Natural killer cell (primary cell): ENCODE measurements around the gene HDAC4. TPM values are rescaled to one million over a fixed set of nuclear protein-coding genes. Genes with fewer than 3 reads are reported as not detected.

ENCODE experiments used
- ATAC-seq, 3 donors: fragments of 150-1000 bp in 2 of 3; fragments of 200-7000 bp in 1 of 3; cut with Tn5 transposase; 1 replicate in 1 of 3; 2 replicates in 2 of 3; pipeline ENCODE4 v1.10.0; 2021; ENCODE audit warnings: mild to moderate bottlenecking in 2 of 3, moderate library complexity in 2 of 3
- DNase-seq, 2 donors: peaks; one replicate each; pipeline versions ENCODE4 v3.0.0 to v3.0.0-alpha.2; 2013 to 2021; ENCODE audit warnings: mixed read lengths in 1 of 2
- H3K27ac ChIP-seq: one replicate; pipeline ENCODE4 v1.5.1; 2013; ENCODE audit warnings: mild to moderate bottlenecking, low read length
- H3K27me3 ChIP-seq: one replicate; pipeline ENCODE4 v1.6.1; 2013; ENCODE audit warnings: low read length; ENCODE audit not compliant: control insufficient read depth, insufficient read depth
- H3K36me3 ChIP-seq: one replicate; pipeline ENCODE4 v1.6.1; 2013; ENCODE audit warnings: low read length; ENCODE audit not compliant: control insufficient read depth, insufficient read depth
- H3K4me1 ChIP-seq: one replicate; pipeline ENCODE4 v1.6.1; 2013; ENCODE audit warnings: low read length; ENCODE audit not compliant: control insufficient read depth, insufficient read depth
- H3K4me3 ChIP-seq: one replicate; pipeline ENCODE4 v1.5.1; 2013; ENCODE audit warnings: low read length
- H3K9me3 ChIP-seq: one replicate; pipeline ENCODE4 v1.6.1; 2013; ENCODE audit warnings: low read length; ENCODE audit not compliant: control insufficient read depth, insufficient read depth
- H3K27ac Mint-ChIP-seq, 2 donors: one replicate each; pipeline ENCODE4 v1.8.0; 2022; ENCODE audit warnings: mild to moderate bottlenecking in 2 of 2, mixed read lengths in 2 of 2, moderate library complexity in 1 of 2
- H3K27me3 Mint-ChIP-seq, 2 donors: one replicate each; pipeline ENCODE4 v1.8.0; 2022; ENCODE audit warnings: low read depth in 2 of 2, mixed read lengths in 2 of 2
- H3K36me3 Mint-ChIP-seq: one replicate; pipeline ENCODE4 v1.8.0; 2022; ENCODE audit warnings: mixed read lengths
- H3K4me1 Mint-ChIP-seq, 2 donors: one replicate each; pipeline ENCODE4 v1.8.0; 2022; ENCODE audit warnings: mixed read lengths in 2 of 2
- H3K4me3 Mint-ChIP-seq: one replicate; pipeline ENCODE4 v1.8.0; 2022; ENCODE audit warnings: mild to moderate bottlenecking, moderate library complexity, mixed read lengths
- H3K9me3 Mint-ChIP-seq, 2 donors: one replicate each; pipeline ENCODE4 v1.8.0; 2022; ENCODE audit warnings: mixed read lengths in 2 of 2
- WGBS: methylation state at CpG from one replicate; pipeline ENCODE4 v1.1.7; 2013; ENCODE audit warnings: missing lambda C conversion rate; ENCODE audit not compliant: insufficient coverage; 5-methylcytosine and 5-hydroxymethylcytosine counted together
- intact Hi-C: fragments of 100-400 bp; cut with micrococcal nuclease; formaldehyde crosslinking; loops from one replicate; pipeline ENCODE4 v1.14.2; 2022
- total RNA-seq, 4 donors: library from RNA; stranded (reverse); fragments of 120-200 nt in 1 of 4; gene quantifications; one replicate each; pipeline versions ENCODE4 v1.2.3 to v1.2.4, GENCODE V29; 2013 to 2022
- TF ChIP-seq, protein P1 (sequence below): fragments of 200-600 bp; IDR thresholded peaks from one replicate; pipeline ENCODE4 v1.8.0; 2022; ENCODE audit warnings: antibody characterized with exemption

Gene HDAC4
- total RNA-seq, 3 donors from 2014 or later (not counting 1 experiment from before 2014, with no cell fraction given), result 74.9 to 105 (median 100) TPM

GRCh38 chr2:239387811-239388210, 13.0 kb downstream of the HDAC4 start:
- H3K36me3 Mint-ChIP-seq, result no peaks in the 10 kb centered on the region
- intact Hi-C loops, result no loop called here
- DNase-seq (no peak), ATAC-seq (no peak)
- no peaks in the 10 kb centered on the region for H3K9me3 Mint-ChIP-seq
- no peaks in the 10 kb centered on the region for H3K27me3 ChIP-seq
- no peak overlapping the region for H3K4me3 Mint-ChIP-seq
- no peaks in the 10 kb centered on the region for H3K4me1 ChIP-seq
- TF ChIP-seq, protein P1, sequence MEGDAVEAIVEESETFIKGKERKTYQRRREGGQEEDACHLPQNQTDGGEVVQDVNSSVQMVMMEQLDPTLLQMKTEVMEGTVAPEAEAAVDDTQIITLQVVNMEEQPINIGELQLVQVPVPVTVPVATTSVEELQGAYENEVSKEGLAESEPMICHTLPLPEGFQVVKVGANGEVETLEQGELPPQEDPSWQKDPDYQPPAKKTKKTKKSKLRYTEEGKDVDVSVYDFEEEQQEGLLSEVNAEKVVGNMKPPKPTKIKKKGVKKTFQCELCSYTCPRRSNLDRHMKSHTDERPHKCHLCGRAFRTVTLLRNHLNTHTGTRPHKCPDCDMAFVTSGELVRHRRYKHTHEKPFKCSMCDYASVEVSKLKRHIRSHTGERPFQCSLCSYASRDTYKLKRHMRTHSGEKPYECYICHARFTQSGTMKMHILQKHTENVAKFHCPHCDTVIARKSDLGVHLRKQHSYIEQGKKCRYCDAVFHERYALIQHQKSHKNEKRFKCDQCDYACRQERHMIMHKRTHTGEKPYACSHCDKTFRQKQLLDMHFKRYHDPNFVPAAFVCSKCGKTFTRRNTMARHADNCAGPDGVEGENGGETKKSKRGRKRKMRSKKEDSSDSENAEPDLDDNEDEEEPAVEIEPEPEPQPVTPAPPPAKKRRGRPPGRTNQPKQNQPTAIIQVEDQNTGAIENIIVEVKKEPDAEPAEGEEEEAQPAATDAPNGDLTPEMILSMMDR, result no peak
- H3K27me3 Mint-ChIP-seq, result no peaks in the 10 kb centered on the region
- H3K27ac Mint-ChIP-seq, result no peak overlapping the region
- H3K4me1 Mint-ChIP-seq, result peaks cover 17 to 23% of the 10 kb centered on the region in 2 donors
- WGBS, result 95% methylated on average over 17 of the region's 17 CpGs
- no peak overlapping the region for H3K27ac ChIP-seq
- H3K36me3 ChIP-seq, result no peaks in the 10 kb centered on the region
- no peak overlapping the region for H3K4me3 ChIP-seq
- H3K9me3 ChIP-seq, result no peaks in the 10 kb centered on the region

GRCh38 chr2:239386872-239387445, 13.9 kb downstream of the HDAC4 start:
- Mint-ChIP-seq H3K9me3 (no peaks in the 10 kb centered on the region), H3K4me1 (peaks cover 17 to 24% of the 10 kb centered on the region in 2 donors), H3K27me3 (no peaks in the 10 kb centered on the region), H3K4me3 (no peak overlapping the region), H3K36me3 (no peaks in the 10 kb centered on the region), H3K27ac (no peak overlapping the region)
- no peaks in the 10 kb centered on the region for H3K27me3 ChIP-seq
- no peak overlapping the region for H3K4me3 ChIP-seq
- 92% methylated on average over 22 of the region's 22 CpGs for WGBS
- H3K9me3 ChIP-seq, result no peaks in the 10 kb centered on the region
- TF ChIP-seq, protein P1, result no peak
- ATAC-seq (no peak), DNase-seq (no peak)
- peaks cover 3% of the 10 kb centered on the region for H3K4me1 ChIP-seq
- intact Hi-C loops, result no loop called here
- H3K27ac ChIP-seq, result no peak overlapping the region
- H3K36me3 ChIP-seq, result no peaks in the 10 kb centered on the region

DNA sequence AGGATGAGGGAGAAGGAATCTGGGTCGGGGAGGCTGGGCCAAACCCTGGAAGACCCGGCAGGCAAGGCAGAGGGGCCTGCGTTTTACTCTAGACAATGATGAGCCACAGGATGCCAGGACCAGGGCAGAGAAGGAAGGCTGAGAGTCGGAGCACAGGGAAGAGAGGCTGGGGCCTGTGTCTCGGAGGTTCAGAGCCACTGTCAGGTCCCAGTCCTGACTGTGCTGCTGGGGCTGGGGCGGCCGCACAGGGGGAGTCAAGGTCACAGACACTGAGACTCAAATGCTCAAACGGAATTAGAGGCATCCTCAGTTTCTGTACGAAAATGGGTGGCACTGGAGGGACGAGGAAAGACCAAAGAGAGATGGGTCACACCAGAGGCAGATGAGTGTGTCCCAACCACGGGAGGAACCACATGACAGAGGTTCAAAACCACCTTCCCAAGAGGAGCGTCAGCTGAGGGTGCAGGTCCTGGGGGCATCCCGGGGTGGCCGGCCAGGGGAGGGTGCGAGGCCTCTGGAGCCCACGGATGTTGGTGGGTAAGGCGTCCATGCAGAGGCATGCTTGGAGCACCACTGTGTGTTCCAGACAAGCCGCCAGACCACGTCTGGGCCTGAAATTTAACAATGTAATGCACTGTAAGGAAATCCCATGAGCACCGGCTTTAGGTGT, 14.7 kb downstream of the HDAC4 start:
- H3K4me3 Mint-ChIP-seq, result no peak overlapping the region
- H3K4me1 ChIP-seq, result peaks cover 8% of the 10 kb centered on the region
- H3K36me3 ChIP-seq, result no peaks in the 10 kb centered on the region
- 86% methylated on average over 20 of the region's 20 CpGs for WGBS
- peak overlapping the region in 1 of 2 donors; percentile 42 for H3K27ac Mint-ChIP-seq
- H3K4me3 ChIP-seq, result no peak overlapping the region
- TF ChIP-seq, protein P1, result no peak
- H3K9me3 ChIP-seq, result no peaks in the 10 kb centered on the region
- no peak for ATAC-seq
- no peaks in the 10 kb centered on the region for H3K9me3 Mint-ChIP-seq
- H3K27me3 Mint-ChIP-seq, result no peaks in the 10 kb centered on the region
- DNase-seq, result no peak
- H3K27ac ChIP-seq, result no peak overlapping the region
- intact Hi-C loops, result no loop called here
- H3K36me3 Mint-ChIP-seq, result no peaks in the 10 kb centered on the region
- H3K27me3 ChIP-seq, result no peaks in the 10 kb centered on the region
- H3K4me1 Mint-ChIP-seq, result peaks cover 25 to 32% of the 10 kb centered on the region in 2 donors
